HCEC 1CT (cell line): Measurements from ENCODE around the gene EXOC8.

ENCODE experiments used
- DNase-seq: peaks from one replicate; pipeline ENCODE4 v3.0.0-alpha.2; 2017

Gene EXOC8, protein sequence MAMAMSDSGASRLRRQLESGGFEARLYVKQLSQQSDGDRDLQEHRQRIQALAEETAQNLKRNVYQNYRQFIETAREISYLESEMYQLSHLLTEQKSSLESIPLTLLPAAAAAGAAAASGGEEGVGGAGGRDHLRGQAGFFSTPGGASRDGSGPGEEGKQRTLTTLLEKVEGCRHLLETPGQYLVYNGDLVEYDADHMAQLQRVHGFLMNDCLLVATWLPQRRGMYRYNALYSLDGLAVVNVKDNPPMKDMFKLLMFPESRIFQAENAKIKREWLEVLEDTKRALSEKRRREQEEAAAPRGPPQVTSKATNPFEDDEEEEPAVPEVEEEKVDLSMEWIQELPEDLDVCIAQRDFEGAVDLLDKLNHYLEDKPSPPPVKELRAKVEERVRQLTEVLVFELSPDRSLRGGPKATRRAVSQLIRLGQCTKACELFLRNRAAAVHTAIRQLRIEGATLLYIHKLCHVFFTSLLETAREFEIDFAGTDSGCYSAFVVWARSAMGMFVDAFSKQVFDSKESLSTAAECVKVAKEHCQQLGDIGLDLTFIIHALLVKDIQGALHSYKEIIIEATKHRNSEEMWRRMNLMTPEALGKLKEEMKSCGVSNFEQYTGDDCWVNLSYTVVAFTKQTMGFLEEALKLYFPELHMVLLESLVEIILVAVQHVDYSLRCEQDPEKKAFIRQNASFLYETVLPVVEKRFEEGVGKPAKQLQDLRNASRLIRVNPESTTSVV

DNA sequence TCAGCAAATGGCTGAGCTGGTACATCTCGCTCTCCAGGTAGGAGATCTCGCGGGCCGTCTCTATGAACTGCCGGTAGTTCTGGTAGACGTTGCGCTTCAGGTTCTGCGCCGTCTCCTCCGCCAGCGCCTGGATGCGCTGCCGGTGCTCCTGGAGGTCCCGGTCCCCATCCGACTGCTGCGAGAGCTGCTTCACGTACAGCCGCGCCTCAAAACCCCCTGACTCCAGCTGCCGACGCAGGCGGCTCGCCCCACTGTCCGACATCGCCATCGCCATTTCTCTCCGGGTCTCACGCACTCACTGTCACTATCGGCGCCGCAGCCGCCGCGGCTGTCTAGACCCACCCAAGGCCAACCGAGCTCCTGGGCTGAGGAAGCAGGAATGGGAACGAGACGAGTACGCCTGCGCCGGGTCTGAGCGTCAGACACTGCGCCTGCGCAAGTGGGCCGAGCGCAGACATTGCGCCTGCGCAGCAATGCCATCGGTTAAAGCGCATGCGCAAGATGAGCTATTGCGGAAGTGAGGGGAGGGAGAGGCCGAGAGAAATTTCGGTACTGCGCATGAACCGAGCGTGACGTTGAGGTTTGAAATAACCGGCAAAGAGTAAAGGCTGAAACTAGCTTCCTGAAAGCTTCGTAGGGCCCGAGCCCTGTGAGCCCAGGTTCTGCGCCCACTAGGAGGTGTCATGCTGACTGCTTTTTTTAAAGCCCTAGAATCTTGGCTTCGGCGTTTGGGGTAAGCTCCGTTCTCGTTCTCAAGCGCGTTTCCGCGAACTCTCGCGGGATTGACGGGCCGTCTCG is at the start of gene EXOC8:
EXOC8 (minus strand) TSS at position 381 of the 798 bp plus-strand sequence; CDS start at position 274, 107 bp downstream.
- DNase-seq, result peak; percentile 91

DNA sequence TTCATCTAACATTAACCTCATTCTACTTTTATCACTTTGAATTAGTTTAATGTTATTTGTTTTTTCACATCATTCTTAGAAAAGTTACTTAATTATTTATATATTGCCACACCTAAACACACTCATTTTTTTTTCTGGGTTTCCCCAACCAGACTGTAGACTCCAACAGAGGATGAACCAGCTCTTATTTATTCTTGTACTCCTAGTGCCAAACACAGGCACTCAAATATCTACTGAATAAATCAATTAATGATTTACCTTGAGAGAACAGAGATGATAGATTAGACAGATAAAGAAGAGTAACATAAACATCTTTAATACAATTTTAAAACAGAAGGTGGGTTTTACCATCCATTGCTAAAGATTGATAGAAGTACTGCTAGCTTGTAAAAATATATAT is 48.8 kb upstream of the EXOC8 start:
- no peak for DNase-seq

DNA sequence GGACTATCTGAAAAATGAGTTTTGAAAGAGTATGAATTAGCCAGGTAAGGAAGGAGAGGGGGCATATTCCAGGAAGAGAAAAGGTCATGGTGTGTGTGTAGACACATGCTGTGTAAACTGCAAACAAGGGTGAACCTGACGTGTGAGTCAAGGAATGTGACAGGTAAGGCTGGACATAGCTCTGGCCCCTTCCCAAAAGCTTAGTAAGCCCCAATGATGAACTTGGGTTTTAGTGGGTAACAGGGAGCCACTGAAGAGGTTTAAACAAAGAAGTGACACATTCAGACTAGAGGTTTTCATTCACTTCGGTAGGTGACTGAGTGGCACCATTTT is 47.7 kb upstream of the EXOC8 start:
- DNase-seq, result no peak

DNA sequence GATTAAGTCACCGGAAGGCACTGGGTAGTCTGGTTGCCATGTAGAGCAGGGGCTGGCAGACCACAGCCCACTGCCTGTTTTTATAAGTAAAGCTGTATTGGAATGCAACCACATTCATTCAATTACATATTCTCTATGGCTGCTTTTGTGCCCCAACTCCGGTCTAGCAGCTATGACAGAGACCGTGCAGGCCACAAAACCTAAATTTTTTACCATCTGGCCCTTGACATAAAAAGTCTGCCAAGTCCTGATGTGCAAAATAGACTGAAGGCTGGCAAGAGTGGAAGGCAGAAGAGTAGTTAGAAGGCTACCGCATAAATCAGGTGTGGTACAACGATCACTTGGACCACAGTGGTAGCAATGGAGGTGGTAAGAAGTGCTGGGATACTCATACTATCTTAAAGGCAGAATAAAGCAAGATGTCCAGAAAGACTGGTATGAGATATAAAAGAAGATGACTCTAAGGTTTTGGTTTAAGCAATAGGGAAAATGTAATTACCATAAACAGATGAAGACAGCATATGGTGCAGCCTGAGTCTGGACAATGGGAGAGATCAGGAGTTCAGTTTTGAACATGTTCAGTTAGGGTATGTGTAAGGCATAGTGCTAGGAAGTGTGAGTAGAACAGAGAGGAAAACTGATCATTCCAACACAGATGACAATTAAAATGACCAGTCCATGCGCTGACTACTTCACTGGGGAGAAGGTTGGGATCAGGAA is 47.2 kb upstream of the EXOC8 start:
- DNase-seq, result no peak

DNA sequence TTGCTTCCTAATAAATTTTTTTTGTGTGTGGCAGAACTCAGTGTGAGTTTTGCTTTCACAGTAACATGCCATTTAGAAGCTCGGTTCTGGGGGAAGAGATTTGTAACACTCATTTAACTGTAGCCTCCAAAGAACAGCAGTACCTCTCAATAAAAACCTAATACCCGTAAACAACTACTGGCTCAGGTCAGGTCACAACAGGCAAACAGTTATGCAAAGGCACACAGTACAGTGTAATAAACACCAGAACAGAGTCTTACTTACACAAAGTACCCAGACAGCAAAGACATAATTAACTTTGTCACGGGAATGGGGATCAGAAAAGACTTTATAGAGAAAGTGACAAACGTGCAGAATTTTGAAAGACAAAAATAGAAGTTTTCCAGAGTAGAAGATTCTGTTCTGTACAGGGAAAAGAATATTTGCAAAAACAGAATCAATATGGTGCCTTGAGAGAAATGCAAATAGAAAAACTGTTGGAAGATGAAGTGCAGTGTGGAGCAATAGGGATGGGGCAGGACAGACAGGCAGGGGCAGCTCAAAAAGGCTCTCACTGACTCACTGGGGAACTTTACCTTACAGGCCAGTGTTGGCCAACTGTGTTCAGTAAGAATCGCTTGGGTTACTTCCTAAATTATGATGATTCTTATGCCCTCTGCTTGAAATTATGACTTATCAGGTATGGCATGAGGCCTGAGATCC is 45.7 kb upstream of the EXOC8 start:
- DNase-seq, result no peak

DNA sequence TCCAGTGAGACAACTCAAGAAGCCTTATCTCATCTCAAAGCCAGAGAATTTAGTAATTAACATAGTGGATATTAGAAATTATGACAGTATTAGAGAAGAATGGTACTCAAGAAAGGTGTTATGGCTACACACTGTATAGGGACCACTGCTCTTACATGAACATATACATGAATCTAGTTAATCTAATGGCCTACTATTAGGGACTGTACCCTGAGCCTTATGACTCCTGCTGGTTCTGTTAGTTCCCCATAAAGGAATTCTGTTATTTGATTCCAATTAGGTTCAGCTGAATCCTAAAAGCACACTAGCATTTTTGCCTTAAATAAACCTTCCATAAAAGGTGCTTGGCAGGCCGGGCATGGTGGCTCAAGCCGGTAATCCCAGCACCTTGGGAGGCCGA is 44.8 kb upstream of the EXOC8 start:
- DNase-seq, result no peak

DNA sequence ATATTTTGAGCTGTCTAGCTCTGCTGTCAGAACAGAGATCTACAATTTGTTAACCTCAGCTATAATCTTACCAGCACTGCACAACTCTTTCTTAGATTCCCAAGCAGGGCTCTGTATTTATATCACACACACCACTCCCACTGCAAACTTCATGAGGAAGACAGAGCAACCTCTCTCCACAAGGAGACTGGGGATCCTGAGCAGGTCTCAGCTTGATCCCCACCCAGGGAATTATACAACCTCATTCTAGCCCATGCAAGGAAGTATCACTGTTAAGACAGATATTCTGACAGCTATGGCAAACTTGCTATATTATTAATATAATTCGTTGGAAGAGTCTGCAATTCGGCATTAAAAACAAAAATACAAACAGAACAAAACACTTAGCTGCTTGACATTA is 44.1 kb upstream of the EXOC8 start:
- no peak for DNase-seq

DNA sequence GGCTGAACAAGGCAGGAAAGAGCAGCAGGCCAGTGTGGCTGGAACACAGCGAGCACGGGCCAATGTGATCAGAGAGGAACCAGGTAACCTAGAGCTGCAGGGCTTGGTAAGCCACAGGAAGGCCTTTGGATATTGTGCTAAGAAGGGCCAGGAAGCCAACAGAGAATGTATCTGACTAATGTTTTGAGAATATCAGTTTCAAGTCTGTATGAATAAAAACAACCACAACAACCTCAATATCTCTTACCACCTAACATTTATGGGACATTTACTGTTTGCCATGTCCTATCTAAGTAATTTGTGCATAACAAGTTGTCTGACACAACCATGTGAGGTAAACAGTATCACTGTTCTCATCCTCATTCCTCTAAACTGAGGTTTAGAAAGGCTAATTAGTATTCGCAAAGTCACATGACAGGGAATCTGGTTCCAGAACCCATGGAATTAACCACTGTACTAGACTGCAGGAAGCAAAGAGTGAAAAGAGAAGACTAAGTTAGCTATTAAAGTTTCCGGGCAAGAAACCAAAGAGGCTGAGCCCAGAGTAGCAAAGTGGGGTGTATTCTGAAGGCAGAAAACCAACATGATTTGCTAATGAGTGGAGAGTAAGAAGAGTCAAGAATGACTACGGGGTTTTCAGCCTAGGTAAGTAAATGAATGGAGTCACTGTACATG is 39.4 kb upstream of the EXOC8 start:
- DNase-seq, result no peak

DNA sequence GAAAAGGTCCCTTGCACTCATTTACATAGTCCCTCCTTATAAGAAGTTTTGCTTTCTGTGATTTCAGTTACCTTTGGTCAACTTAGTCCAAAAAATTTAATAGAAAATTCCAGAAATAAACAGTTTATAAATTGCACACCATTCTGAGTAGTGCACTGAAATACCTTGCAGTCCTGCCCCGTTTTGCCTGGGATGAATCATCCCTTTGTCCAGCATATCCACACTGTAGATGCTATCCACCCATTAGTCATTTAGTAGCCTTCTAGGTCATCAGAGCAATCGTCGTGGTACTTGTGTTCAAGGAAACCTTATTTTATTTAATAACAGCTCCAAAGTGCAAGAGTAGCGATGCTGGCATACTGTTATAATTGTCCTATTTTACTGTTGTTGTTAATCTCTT is 38.4 kb upstream of the EXOC8 start:
- DNase-seq, result peak; percentile 43

DNA sequence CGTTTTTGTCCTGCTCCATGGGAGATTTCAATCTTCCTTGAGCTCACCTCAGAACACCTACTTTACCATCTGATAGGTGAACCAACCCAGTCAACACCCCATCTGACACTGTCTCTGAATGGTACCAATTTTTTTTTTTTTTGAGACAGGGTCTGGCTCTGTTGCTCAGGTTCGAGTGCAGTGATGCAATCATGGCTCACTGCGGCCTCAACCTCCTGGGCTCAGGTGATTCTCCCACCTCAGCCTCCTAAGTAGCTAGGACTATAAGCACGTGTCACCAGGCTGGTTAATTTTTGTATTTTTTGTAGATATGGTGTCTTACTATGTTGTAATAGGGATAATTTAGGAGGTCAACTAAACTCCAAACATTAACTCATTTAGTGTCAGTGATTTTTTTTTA is 36.7 kb upstream of the EXOC8 start:
- DNase-seq, result no peak

DNA sequence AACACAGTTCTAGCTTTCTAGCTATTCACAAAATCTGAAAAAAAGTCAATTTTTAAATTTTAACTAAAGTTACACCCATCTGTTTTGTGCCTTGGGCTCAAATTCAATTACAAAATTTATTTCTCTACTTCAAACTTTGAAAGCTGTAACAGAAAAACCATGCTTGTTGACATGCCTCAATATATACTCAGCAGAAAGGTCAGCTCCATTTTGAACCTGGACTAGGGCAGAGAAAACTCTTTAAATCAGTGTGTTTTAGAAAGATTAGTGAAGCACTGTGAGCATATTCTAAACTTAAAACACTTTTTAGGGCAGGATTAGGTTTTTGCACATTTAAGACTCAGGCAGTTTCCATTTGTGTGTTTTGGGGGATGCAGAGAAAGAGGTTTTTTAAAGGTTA is 34.8 kb upstream of the EXOC8 start:
- no peak for DNase-seq

DNA sequence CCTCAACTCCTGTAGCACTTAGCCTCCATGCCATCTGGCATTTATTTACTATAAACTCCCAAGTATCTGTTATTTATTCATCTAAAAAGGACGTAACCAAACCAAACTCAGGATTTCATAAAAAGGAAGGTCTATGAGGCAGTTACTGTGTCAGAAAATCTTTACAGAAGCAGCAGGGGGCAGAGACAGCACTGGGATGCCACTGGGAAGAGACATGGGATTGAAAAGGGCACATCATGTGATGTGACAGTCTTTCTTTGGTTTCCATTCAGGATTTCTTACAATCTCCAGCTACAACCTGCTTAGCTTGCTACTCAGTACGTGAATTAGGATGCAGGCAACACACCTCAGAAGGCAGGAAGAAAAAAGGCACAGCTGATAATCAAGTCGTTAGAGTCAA is 31.6 kb upstream of the EXOC8 start:
- no peak for DNase-seq

DNA sequence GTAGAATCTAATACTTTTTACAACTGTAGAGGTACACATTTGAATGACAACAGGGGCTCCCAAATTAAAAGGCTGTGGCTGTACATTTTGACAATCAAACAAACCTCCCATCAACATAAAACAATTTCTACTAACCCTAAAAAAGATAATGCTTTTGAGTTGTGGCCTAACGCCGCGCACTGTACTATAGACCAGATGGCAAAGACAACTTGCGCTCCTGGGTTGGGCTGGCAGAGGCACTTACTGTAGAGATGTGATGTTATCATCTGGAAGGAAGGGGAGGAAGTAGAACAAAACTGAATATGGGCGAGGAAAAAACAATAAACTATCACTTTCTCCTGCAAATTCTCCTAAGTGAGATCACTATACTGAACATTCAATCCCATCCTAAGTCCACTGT is 26.5 kb upstream of the EXOC8 start:
- DNase-seq, result no peak

DNA sequence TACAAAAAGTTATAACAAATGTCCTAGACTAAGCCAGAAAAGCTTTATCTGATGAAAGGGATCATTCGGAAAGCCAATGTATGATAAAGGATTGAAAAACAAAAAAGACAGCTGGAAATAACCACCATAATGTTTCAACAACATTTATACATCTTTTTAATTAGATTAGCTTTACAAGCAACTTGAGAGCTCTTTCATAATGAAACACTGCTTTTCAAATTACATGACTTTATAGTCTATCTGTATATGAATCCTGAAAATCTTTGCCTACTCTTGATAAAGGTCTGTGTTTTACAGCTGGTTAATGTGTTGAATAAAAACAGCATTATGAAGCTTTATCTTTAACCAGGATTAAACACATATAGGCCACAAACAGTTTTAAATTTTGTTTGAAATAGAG is 26.0 kb upstream of the EXOC8 start:
- no peak for DNase-seq

DNA sequence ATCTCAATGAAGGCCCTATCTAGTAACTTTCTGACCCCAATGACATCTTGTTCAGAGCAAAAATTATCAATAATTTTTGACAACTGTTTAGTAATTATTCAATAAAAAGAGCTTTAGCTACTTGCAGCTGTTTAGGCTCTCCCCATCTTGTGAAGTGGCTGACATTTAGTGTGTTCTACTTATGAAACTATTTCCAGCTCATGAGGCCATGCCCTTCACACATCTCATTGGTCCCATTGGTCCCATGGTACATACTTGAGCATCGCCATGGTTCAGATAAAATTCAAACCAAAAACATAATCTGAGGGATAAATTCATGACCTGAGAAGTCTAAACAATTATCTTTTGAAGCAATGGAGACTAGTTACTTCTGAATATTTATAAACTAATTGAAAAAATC is 24.7 kb upstream of the EXOC8 start:
- DNase-seq, result no peak

DNA sequence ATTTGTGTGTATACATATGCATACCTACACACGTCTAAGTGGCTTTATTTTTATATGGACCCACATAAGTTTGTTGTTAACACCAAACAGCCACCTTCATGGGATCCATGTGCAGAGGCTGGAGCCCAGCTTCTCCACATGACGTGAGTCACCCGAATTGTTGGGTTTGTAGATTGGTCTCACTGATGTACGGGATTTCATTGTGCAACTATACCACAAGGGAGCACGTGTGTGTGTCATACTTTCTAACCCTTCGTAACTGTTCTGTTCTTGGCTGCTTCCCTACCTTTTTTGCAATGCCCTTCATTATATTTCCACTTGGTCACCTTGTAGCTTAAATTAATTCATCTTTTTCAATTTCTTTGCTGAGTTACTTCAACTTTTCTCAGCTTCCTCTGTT is 21.5 kb upstream of the EXOC8 start:
- peak; percentile 90 for DNase-seq

DNA sequence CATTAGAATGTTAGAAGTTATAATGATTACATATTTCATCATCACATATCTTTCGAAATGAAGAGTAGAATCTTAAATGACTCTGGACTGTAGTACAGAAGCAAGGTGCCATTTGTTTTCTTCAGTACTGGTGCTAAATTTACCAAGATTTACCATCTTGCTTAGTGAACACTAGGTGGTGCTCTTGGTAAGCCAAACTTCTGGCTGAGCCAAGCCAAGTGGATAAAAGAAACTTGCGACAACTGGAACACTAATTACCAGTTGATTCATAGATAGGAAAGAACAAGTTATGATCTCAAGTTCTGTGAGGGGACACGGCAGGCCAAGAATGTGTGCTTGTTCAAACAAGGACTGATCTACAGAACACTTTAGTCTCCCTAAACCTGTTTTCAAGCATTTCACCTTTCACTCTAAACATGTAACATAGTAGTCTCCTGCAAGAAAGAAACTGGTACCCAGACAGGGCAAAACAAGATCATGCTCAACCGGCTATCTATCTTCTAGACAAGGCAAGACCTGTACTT is 20.2 kb upstream of the EXOC8 start:
- DNase-seq, result peak; percentile 84

DNA sequence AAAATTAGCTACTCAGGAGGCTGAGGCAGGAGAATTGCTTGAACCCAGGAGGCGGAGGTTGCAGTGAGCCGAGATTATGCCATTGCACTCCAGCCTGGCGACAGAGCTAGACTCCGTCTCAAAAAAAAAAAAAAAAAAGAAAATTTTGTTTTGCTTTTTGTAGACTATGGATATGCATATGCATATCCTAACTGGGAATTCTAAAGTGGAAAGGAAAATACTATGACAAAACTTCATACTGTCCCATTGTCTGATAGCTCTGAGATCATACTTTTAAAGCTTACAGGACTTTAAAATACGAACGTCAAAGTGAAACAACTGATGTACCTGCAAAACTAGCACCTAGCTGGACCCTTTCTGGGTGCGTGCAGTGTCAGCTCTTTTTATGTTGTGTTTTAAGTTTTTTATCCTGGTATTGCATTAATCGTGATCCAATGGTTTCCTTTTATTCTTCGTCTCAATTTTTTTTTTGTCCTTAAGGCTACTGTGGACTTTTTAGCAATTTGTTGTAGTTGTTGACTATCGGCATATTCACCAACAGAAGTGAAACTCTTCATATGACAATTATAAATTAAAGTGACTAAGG is 19.6 kb upstream of the EXOC8 start:
- no peak for DNase-seq

DNA sequence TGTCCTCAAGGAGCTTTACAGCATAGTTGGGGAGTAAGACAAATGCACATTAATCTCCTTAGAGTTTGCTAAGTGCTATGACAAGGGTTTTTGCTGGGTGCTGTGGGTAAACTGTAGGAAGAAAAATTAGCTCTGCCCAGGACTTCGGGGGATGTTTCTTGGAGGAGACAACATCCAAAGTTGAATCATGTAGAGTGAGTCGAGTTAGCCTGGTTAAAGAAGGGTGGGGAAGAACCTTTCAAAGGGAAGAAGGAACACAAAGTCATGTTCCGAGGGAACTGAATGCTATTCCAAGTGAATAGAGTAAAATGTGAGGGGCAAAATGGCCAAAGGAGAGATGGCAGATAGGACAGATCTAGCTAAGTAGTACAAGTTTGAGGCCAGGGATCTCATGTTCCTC is 17.5 kb upstream of the EXOC8 start:
- DNase-seq, result no peak

DNA sequence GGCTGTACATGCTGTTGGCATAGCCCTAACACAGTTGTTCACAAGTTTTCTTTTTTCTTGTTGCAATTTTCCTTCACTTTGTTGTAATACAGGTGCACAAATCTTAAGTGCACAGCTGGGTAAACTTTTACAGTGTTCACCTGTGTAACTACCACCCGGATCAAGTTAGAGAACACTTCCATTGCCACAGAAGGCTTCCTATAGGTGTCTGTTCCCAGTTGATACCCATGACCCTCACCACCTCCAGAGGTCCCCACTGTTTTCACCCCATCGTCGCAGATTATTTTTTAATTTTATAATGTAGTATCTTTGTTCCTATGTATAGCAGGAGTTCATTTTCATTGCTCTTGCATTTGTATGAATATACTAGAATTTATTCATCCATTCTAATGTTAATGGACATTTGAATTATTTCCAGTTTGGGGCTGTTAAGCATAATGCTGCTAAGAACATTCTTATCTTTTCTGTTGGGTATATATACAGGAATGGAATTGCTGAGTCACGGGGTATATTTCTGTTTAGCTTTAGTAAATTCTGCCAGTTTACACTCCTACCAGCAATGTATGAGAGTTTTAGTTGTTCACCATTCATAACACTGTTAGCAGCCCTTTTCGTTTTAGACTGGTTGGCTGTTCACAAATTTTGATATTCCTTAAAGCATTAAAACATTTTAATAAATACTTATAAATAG is 16.8 kb upstream of the EXOC8 start:
- no peak for DNase-seq

DNA sequence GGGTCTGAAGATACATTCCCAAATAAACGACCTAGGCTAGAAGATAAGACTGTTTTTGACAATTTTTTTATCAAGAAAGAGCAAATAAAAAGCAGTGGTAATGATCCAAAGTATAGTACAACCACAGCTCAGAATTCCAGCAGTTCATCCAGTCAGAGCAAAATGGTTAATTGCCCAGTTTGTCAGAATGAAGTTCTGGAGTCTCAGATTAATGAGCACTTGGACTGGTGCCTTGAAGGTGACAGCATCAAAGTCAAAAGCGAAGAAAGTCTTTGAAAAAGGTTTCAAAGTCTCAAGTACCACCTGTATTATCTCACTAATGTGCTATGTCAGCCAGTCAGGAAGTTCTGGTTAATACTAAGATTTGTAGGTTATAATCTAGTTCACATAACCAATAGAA is 15.4 kb upstream of the EXOC8 start:
- DNase-seq, result no peak
